Retinal pigment epithelial cell (primary cell): ENCODE measurements around the gene TTC7B.

Source experiments
- DNase-seq: peaks from one replicate; pipeline ENCODE4 v3.0.0-alpha.2; 2010; ENCODE audit warnings: low read depth
- H3K4me3 ChIP-seq: 2 replicates; pipeline ENCODE4 v1.5.1; 2011; ENCODE audit warnings: mild to moderate bottlenecking, low read length, control low read depth, moderate library complexity
- TF ChIP-seq, protein P1 (sequence below): conservative IDR thresholded peaks from 2 replicates; pipeline ENCODE4 v1.5.1; 2011; ENCODE audit warnings: low read depth, low read length, control low read depth, inconsistent platforms

TTC7B gene

DNA sequence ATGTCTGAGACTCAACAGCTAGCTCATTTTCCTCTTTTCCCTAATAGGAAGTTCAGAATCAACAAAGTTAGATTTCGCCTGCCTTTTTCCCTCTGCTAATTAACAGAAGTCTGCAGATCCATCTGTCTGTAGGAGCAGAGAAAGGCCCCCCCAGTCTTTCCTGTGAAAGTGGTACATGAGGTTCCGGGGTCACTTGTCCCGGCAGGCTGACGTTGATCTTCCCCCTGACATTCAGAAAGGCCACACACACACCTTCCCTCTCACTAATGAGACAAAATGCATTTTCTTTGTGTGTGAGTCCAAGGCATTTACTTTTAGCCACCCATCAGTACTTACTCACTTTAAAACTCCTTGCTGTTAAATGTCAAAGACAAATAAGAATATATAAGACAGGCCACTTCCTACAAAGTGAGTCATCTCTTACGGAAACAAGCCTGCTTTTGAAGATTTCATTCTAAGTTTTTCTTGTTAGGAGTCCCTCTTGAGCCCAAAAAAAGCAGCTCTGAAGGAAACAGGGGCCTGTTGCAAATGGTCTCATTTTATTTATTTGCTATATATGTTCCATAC, 138.7 kb downstream of the TTC7B start:
- no peak overlapping the region for H3K4me3 ChIP-seq
- no peak for DNase-seq
- TF ChIP-seq, protein P1, sequence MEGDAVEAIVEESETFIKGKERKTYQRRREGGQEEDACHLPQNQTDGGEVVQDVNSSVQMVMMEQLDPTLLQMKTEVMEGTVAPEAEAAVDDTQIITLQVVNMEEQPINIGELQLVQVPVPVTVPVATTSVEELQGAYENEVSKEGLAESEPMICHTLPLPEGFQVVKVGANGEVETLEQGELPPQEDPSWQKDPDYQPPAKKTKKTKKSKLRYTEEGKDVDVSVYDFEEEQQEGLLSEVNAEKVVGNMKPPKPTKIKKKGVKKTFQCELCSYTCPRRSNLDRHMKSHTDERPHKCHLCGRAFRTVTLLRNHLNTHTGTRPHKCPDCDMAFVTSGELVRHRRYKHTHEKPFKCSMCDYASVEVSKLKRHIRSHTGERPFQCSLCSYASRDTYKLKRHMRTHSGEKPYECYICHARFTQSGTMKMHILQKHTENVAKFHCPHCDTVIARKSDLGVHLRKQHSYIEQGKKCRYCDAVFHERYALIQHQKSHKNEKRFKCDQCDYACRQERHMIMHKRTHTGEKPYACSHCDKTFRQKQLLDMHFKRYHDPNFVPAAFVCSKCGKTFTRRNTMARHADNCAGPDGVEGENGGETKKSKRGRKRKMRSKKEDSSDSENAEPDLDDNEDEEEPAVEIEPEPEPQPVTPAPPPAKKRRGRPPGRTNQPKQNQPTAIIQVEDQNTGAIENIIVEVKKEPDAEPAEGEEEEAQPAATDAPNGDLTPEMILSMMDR: no peak

DNA sequence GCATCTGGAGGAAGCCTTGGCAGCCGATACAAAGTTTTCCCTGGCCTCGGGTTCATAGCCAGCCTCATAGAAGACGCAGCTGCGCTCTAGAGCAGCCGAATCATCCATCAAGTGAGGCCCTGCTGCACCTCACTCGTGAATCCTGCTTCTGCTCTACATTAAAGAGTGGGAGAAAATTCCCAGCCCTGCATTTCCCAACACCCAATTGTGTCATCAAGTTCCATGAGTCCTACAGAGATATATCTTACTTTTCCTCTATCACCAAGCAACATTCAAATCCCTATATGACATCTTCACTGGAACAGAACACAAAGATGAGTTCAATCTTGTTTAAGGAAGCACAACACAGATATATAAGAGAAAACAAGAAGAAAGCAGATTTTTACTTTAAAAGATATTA, 139.3 kb downstream of the TTC7B start:
- TF ChIP-seq, protein P1: no peak
- DNase-seq: no peak
- no peak overlapping the region for H3K4me3 ChIP-seq

DNA sequence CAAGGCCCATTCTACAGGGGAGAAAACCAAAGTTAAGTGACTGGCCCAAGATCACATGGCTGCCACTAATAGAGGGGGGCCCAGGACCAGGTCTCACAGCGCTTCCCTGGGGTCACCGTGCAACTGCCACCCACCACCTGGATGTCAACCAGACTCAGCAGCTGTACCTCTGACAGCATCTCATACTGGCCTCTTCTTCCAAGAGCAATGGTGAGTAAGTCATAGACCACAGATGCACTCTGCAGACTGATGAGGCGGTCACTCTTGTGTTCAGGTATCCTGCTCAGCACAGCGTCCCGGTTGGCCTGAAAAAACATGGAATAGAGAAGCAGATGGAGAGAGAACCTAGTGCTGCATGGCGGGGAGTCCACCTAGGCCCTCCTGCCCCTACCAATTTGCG, 139.9 kb downstream of the TTC7B start:
- H3K4me3 ChIP-seq: no peak overlapping the region
- DNase-seq: no peak
- TF ChIP-seq, protein P1: no peak

DNA sequence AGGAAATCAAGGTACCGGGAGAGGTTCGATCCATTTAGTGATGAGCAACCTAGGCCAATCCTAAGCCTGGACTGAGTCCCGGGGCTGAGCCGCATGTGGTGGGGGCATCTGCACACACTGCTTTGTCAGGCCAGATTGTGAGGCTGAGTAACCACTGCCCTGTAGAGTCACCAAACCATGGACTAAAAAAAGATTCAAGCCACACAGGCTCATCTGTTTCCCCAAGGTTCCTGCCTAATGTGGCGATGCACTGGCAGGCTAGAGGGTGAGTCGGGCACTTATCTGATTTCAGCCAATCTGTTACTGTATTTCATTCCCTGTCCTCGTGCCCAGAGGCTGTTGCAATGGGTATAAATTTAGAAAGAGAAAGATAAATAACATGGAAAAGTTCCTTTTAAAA, 140.8 kb downstream of the TTC7B start:
- TF ChIP-seq, protein P1: no peak
- no peak overlapping the region for H3K4me3 ChIP-seq
- DNase-seq: no peak

DNA sequence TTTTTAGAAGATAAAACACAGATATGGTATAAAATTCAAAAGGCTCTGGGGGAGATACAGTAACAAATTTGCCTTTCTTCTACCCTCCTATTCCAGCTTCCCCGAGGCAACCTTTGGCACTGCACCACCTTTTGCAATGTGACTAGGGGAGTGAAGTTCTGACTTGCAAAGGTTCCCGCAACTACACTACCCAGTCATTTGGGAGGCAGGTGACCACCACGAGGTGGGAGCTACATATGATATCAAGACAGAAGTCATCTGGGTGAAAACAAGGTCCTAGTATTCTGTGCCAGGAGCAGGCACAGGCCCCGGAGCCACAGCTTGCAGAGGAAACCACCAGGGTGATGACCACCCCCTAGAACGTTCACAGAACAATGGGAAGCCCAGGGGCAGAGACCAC, 141.5 kb downstream of the TTC7B start:
- no peak for DNase-seq
- TF ChIP-seq, protein P1: no peak
- no peak overlapping the region for H3K4me3 ChIP-seq

DNA sequence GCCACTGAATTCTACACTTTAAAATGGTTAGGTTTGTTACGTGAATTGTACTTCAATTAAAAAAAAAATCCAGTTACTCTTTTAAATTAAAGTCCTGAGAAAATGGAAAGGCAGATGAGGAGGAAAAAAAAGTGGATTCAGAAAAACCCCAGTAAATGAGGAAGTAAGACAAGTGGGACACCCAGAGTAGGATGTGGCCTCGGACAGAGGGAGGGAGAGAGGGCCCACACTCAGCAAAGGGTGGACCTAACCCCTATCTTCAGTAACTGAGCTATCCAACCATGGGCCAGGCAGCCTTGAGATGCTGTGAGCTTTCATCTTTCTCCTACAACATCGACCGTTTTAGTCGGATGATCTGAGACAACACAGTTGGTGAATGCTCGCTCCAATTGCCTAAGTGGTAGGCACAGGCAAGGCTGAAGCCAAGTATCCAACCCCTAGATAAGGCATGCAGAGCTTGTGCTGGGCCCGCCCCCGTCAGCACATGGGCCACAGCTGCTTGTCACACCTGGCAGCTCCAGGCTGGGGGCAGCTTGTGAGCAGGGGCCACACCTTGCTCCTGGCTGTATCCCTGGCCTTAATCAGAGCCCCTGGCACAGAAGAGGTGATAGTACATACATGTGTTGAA, 142.1 kb downstream of the TTC7B start:
- TF ChIP-seq, protein P1: no peak
- no peak overlapping the region for H3K4me3 ChIP-seq
- DNase-seq: no peak
